IMR-90 (cell line): ENCODE results near the gene UMODL1. TPM values are rescaled to one million over a fixed set of nuclear protein-coding genes. Genes with fewer than 3 reads are reported as not detected.

Experiments used
- ATAC-seq: fragments of 200-7000 bp; cut with Tn5 transposase; 2 replicates; pipeline ENCODE4 v1.9.1; 2020; ENCODE audit warnings: low read depth, mild to moderate bottlenecking, moderate library complexity
- BruUV-seq: library from RNA; stranded (reverse); fragments of 400-500 nt; replicated peaks from 2 replicates; lab custom pipeline; 2021; lab: Mats Ljungman, UMichigan
- CTCF ChIA-PET: fragments of 300-600 bp; formaldehyde crosslinking; extraction: SDS; loops from one replicate; lab custom pipeline; 2021; ENCODE audit warnings: antibody characterized with exemption; lab: Yijun Ruan, JAX
- POLR2A ChIA-PET: fragments of 300-600 bp; sonication (Branson Sonifier 250); formaldehyde crosslinking; loops from one replicate; lab custom pipeline; 2022; ENCODE audit warnings: antibody characterized with exemption; ENCODE audit not compliant: unreplicated experiment; lab: Charles Lee
- DNase-seq: peaks from one replicate; pipeline ENCODE4 v3.0.0; 2013
- H2AFZ ChIP-seq: replicated peaks from 2 replicates; pipeline ENCODE3; 2013; ENCODE audit warnings: low read length, mild to moderate bottlenecking; ENCODE audit not compliant: poor library complexity
- H2AK5ac ChIP-seq: 2 replicates; pipeline ENCODE4 v1.6.1; 2013; ENCODE audit warnings: low read depth, low read length, inconsistent platforms
- H2AK9ac ChIP-seq: replicated peaks from 2 replicates; pipeline ENCODE3; 2013; ENCODE audit warnings: mild to moderate bottlenecking, low read depth, low read length, moderate library complexity; ENCODE audit not compliant: poor library complexity
- H2BK120ac ChIP-seq: 2 replicates; pipeline ENCODE4 v1.6.1; 2013; ENCODE audit warnings: low read depth, low read length, inconsistent platforms
- H2BK15ac ChIP-seq: 3 replicates; pipeline ENCODE4 v1.6.1; 2013; ENCODE audit warnings: low read depth, low read length, inconsistent platforms
- H2BK20ac ChIP-seq: 2 replicates; pipeline ENCODE4 v1.6.1; 2013; ENCODE audit warnings: low read depth, mild to moderate bottlenecking, inconsistent platforms, low read length, moderate library complexity
- H2BK5ac ChIP-seq: 2 replicates; pipeline ENCODE4 v1.6.1; 2013; ENCODE audit warnings: mild to moderate bottlenecking, low read depth, low read length, inconsistent platforms; ENCODE audit not compliant: poor library complexity, severe bottlenecking
- H3K14ac ChIP-seq: replicated peaks from 2 replicates; pipeline ENCODE4 v1.6.1; 2013; ENCODE audit warnings: low read depth, low read length, inconsistent platforms
- H3K18ac ChIP-seq: 2 replicates; pipeline ENCODE4 v1.6.1; 2013; ENCODE audit warnings: low read depth, low read length, control low read depth
- H3K23ac ChIP-seq: 2 replicates; pipeline ENCODE4 v1.6.1; 2013; ENCODE audit warnings: low read depth, low read length, inconsistent platforms
- H3K27ac ChIP-seq: 2 replicates; pipeline ENCODE4 v1.5.1; 2013; ENCODE audit warnings: mild to moderate bottlenecking, control low read depth, low read length; ENCODE audit not compliant: insufficient read depth
- H3K27me3 ChIP-seq: 2 replicates; pipeline ENCODE4 v1.6.1; 2013; ENCODE audit warnings: low read length; ENCODE audit not compliant: control insufficient read depth, insufficient read depth
- H3K36me3 ChIP-seq: 2 replicates; pipeline ENCODE4 v1.6.1; 2013; ENCODE audit warnings: low read length, mixed read lengths; ENCODE audit not compliant: control insufficient read depth, insufficient read depth
- H3K4ac ChIP-seq: 2 replicates; pipeline ENCODE4 v1.6.1; 2013; ENCODE audit warnings: low read depth, low read length, inconsistent platforms
- H3K4me1 ChIP-seq: 2 replicates; pipeline ENCODE4 v1.6.1; 2013; ENCODE audit warnings: low read length, mixed read lengths; ENCODE audit not compliant: control insufficient read depth, insufficient read depth
- H3K4me2 ChIP-seq: 2 replicates; pipeline ENCODE4 v1.6.1; 2013; ENCODE audit warnings: low read depth, mild to moderate bottlenecking, control low read depth, low read length, moderate library complexity
- H3K4me3 ChIP-seq: 2 replicates; pipeline ENCODE4 v1.5.1; 2013; ENCODE audit warnings: low read depth, mild to moderate bottlenecking, control low read depth, low read length, moderate library complexity; ENCODE audit not compliant: insufficient read depth
- H3K56ac ChIP-seq: 2 replicates; pipeline ENCODE4 v1.6.1; 2013; ENCODE audit warnings: low read length, inconsistent platforms; ENCODE audit not compliant: insufficient read depth; ENCODE audit errors: extremely low read depth
- H3K79me1 ChIP-seq, 2 experiments: 2 replicates each; pipeline ENCODE4 v1.6.1; 2013; ENCODE audit warnings: low read length in 2 of 2, inconsistent platforms in 1 of 2, low read depth in 1 of 2
- H3K9ac ChIP-seq: 2 replicates; pipeline ENCODE4 v1.6.1; 2013; ENCODE audit warnings: low read depth, low read length, control low read depth
- H3K9me1 ChIP-seq: 2 replicates; pipeline ENCODE4 v1.6.1; 2013; ENCODE audit warnings: low read length, inconsistent platforms; ENCODE audit not compliant: insufficient read depth
- H3K9me3 ChIP-seq: 2 replicates; pipeline ENCODE4 v1.6.1; 2013; ENCODE audit warnings: low read length; ENCODE audit not compliant: control insufficient read depth, insufficient read depth
- H4K20me1 ChIP-seq: 2 replicates; pipeline ENCODE4 v1.6.1; 2013; ENCODE audit warnings: low read length, inconsistent platforms; ENCODE audit not compliant: insufficient read depth
- H4K5ac ChIP-seq: 2 replicates; pipeline ENCODE4 v1.6.1; 2013; ENCODE audit warnings: mild to moderate bottlenecking, low read depth, low read length, control low read depth
- H4K8ac ChIP-seq, 2 experiments: 2 replicates each; pipeline ENCODE4 v1.6.1; 2013; ENCODE audit warnings: low read depth in 2 of 2, low read length in 2 of 2, control low read depth in 1 of 2, inconsistent platforms in 1 of 2
- H4K91ac ChIP-seq: 2 replicates; pipeline ENCODE4 v1.6.1; 2013; ENCODE audit warnings: low read depth, low read length, inconsistent platforms; ENCODE audit not compliant: insufficient read depth
- CHD1 ChIP-seq: IDR thresholded peaks from 2 replicates; pipeline ENCODE4 v1.6.1; 2012; ENCODE audit warnings: low read depth, low read length, improper control_type of control experiment
- POLR2A ChIP-seq: IDR thresholded peaks from 2 replicates; pipeline ENCODE4 v1.6.1; 2012; ENCODE audit warnings: mild to moderate bottlenecking, low read depth, low read length
- WGBS, 2 experiments: methylation state at CpG; one replicate each; pipeline versions ENCODE4 v1.1.5 to v1.1.7; 2013; ENCODE audit warnings: missing lambda C conversion rate in 2 of 2; ENCODE audit not compliant: insufficient read length in 1 of 2; ENCODE audit errors: extremely low coverage in 2 of 2; 5-methylcytosine and 5-hydroxymethylcytosine counted together
- dilution Hi-C: fragments of 300-500 bp; cut with HindIII; formaldehyde crosslinking; loops from one replicate; pipeline ENCODE4 v1.14.3; 2018; ENCODE audit warnings: low sequenced_read_pairs; ENCODE audit not compliant: unreplicated experiment
- in situ Hi-C: fragments of 300-500 bp; cut with MboI; formaldehyde crosslinking; loops from 3 replicates; pipeline ENCODE4 v1.14.3; 2019; ENCODE audit warnings: low sequenced_read_pairs, inconsistent platforms, mixed read lengths
- intact Hi-C: fragments of 100-400 bp; cut with micrococcal nuclease; formaldehyde crosslinking; loops from 2 replicates; pipeline ENCODE4 v1.10.0; 2022
- polyA plus RNA-seq, 3 experiments: library from polyadenylated mRNA; depleted of rRNA; stranded (reverse); fragments of >200 nt; gene quantifications; 2 replicates each; pipeline ENCODE4 v1.2.3, GENCODE V29; 2012; ENCODE audit warnings: low replicate concordance in 1 of 3
- total RNA-seq: library from RNA; depleted of rRNA; stranded (reverse); fragments of >200 nt; gene quantifications from 2 replicates; pipeline ENCODE4 v1.2.3, GENCODE V29; 2012
- TF ChIP-seq, protein P1 (sequence below): fragments of 150-350 bp; IDR thresholded peaks from 2 replicates; pipeline ENCODE4 v1.6.1; 2016; ENCODE audit warnings: low read depth, mild to moderate bottlenecking, low read length, moderate library complexity, borderline replicate concordance

UMODL1 gene
- total and polyA plus RNA-seq, 2 of the 4 experiments (the other 2 are of a cell fraction), result 0.02 TPM; not detected in 1

GRCh38 chr21:42081931-42082381 lies 10.8 kb downstream of the UMODL1 start:
- Histone ChIP-seq H2BK120ac (no peak overlapping the region), H2BK5ac (no peak overlapping the region), H2AK5ac (no peak overlapping the region), H3K4ac (no peak overlapping the region), H3K14ac (no peak overlapping the region), H3K9ac (no peak overlapping the region), H3K36me3 (no peaks in the 10 kb centered on the region), H3K27ac (no peak overlapping the region), H3K56ac (no peak overlapping the region), H4K5ac (no peak overlapping the region), H2AFZ (no peak overlapping the region), H3K23ac (no peak overlapping the region), H4K8ac (no peak overlapping the region), H3K79me1 (no peaks in the 10 kb centered on the region), H3K4me2 (no peak overlapping the region), H4K91ac (no peak overlapping the region), H4K20me1 (no peaks in the 10 kb centered on the region), H3K4me1 (no peaks in the 10 kb centered on the region), H3K27me3 (no peaks in the 10 kb centered on the region; the same call in 1 of the 2 replicates), H2BK15ac (no peak overlapping the region), H3K18ac (no peak overlapping the region), H2AK9ac (no peak overlapping the region), H3K9me3 (no peaks in the 10 kb centered on the region), H3K9me1 (no peaks in the 10 kb centered on the region), H2BK20ac (no peak overlapping the region), H3K4me3 (no peak overlapping the region)
- no peak for DNase-seq
- 75% methylated on average over 12 of the region's 18 CpGs; no CpG with 5 or more reads in 1 of the 2 experiments for WGBS, 2 experiments
- BruUV-seq, result no TSS peak
- ChIA-PET CTCF (no interaction called here), POLR2A (no interaction called here)
- in situ Hi-C loops, result no loop called here
- no peak for ATAC-seq
- intact Hi-C loops, result no loop called here
- TF ChIP-seq, protein P1, sequence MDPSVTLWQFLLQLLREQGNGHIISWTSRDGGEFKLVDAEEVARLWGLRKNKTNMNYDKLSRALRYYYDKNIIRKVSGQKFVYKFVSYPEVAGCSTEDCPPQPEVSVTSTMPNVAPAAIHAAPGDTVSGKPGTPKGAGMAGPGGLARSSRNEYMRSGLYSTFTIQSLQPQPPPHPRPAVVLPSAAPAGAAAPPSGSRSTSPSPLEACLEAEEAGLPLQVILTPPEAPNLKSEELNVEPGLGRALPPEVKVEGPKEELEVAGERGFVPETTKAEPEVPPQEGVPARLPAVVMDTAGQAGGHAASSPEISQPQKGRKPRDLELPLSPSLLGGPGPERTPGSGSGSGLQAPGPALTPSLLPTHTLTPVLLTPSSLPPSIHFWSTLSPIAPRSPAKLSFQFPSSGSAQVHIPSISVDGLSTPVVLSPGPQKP, result no peak
- no peak for TF ChIP-seq CHD1
- no peak for TF ChIP-seq POLR2A
- dilution Hi-C loops, result no loop called here
